Stimulated activated CD8-positive, alpha-beta memory T cell treated with anti-CD3 and anti-CD28 coated beads, Interleukin-12 subunit alpha, Interleukin-12 subunit beta, amount 100 ng/mL, for 24 hours (primary cell): Measurements from ENCODE around the gene CASP3.
"Not testable (repeated sequence)": the region's sequence is repeated elsewhere in the genome, so short reads cannot be mapped to it uniquely, and the experiment has no call there.

Experiments used
- DNase-seq: peaks from one replicate; pipeline ENCODE4 v3.0.0-alpha.2; 2020; ENCODE audit errors: extremely low read depth

The CASP3 gene

DNA sequence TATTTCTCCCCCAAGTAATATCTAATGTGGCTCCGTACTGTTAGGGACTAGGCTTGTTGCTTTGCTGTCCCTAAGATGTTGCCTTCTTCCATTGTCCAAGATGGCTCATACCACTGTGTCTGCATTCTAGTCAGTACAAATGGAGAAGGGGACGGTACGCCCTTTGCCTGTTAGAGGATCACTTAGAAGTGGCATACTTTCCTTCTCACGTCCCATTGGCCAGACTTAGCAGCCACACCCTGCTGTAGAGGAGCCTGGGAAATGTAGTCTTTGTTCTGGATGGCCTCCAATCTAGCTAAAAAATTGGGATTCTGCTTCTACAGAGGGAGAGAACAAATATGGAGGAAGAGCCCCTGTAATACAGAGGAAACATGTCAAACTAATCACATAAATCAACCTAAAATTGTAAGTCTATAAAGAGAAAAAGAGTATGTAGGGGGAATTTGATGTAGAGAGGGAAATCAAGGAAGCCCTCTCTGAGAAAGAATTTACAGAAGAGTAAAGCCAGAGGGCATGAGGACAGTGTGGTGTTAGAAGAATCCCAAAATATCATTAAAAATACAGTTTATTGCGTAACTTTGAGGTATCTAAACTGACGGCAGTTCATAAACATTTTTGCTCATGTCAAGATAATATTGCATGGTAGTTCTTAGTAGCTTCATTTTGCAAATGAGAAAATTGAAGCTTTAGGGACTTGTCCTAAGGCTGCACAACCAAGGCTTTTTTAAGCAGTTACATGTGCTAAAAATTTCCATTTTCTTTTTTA lies 15.4 kb upstream of the CASP3 start:
- DNase-seq: no peak

DNA sequence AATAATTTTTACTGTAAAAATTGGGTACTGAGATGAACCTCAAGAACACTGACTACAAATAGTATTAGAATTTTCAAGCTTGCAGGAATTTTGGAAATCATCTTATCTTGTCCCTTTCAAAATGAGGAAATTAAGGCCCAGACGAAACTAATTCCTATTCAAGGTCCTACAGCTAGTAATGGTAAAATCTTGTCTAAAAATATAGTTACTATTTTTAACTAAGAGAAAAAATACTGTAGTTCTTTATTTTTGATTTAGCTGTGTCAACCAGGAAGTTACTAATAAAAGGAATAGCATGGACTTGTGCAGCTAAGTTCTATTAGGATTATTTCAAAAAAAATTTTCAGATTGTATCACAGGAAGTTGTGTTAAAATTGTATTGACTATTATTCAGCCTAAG lies 13.0 kb upstream of the CASP3 start:
- DNase-seq: no peak

DNA sequence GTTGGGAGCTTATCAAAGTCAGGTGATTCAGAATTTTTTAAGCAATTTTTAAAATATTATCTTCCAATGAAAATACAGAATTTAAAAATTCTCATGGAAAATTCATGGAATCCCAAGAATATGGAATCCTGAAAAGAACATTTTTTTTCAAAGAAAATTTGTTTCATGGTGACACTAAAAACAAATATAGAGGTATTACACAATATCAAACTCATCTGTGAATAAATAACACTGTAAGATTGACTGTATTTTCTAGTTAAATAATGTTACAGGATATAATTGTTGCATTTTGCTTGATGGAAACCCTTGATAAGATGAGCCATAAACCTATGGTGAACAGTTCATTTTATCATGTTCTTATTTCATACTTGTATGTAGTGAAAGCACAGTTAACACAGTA lies 11.7 kb upstream of the CASP3 start:
- no peak for DNase-seq

DNA sequence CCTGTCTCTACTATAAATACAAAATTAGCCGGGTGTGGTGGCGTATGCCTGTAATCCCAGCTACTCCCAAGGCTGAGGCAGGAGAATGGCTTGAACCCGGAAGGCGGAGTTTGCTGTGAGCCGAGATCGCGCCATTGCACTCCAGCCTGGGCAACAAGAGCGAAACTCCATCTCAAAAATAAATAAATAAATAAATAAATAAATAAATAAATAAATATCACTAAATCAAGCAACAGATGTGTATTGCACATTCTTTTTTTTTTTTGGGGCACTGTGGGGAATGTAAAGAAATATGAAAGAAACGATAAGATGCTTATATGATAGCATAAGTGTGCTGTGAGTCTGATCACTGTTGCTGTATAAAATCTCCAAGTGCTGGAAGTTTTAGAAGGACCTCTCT lies 8.6 kb upstream of the CASP3 start:
- DNase-seq: not testable (repeated sequence)

DNA sequence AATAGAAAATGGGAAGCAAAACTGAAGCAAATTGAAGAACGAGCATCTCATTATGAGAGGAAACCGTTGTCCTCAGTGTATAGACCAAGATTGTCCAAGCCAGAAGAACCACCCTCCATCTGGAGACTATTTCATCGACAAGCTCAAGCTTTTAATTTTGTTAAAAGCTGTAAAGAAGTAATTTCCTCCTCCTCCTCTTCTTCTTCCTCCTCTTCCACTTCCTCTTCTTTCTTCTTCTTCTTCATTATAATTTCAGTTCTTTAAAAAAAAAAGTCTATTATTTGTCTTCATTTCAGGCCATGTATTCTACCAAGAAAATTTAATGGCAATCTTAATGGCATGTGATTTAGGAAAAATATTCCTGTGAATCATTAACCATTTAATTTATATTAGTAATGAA lies 7.9 kb upstream of the CASP3 start:
- DNase-seq: no peak

DNA sequence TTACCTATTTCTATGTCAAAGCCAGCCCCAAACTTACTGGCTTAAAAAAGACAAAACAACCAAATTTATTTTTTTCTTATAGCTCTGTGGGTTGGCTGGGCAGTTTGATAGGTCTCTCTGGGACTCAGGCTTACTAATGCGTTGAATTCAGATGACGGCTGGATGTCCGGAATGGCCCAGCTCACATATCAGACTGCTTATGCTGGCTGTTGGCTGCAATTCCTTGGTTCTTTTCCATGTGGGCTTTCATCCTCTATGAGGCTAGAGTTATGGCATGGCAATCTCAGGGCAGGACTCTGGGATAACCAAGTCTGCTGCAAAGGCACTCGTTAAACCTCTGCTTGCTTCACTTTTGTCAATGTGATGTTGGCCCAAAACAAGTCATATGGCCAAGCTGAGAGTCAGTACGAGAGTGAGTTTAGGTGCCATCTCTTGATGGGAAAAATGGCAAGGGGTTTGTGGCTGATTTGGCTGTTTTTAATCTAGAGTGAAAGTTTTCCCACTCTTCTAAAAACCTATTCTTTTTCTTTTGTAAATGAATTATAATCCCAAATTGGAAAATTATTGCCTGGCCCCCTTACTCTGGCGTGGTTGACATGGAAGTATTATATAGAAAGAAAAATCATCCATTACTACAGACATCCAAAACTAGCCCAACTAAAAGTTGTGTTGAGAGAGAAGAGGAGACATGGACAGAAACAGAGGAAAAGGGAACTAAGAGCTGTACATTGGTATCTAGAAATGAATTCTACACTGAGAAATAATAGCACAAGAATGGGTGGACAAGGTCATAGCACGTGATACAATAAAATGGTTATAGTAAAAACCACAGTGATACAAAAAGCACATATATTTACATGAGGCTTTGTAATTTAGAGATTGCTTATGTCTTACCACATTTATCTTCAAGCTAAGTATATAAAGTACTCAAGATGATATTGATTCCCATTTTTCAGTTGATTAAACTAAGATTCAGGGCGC lies 6.9 kb upstream of the CASP3 start:
- no peak for DNase-seq

DNA sequence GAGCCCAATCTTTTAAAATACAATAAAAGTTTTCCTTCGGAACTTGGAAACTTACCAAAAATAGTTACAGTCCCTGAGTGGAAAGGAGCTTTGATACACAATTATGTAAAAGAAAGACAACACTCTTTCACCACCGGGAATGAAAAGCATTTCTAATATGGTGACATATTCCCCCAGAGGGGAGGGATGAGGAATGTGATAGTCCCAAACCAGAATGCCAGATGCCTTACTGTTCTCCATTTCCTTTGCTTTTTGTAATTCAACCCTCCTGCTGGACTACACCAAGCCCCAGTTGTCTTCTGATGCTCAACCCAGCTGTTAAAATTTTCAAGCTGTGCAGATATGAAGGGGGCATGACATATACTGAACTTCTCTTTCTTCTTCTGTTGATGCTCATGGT lies 4.4 kb upstream of the CASP3 start:
- DNase-seq: no peak

DNA sequence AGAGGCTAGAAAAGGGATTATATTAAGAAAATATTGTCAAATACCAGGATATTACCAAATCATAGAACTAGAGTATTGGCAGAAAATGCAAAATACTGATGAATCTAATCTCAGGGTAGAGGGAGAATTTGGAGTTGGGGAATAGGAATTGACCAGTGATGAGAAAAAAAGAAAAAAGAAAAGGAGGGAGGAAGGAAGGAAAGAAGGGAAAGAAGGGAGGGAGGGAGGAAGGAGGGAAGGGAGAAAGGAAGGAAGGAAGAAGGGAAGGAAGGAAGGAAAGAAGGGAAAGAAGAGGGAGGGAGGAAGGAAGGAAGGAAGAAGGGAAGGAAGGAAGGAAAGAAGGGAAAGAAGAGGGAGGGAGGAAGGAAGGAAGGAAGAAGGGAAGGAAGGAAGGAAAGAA lies 3.4 kb upstream of the CASP3 start:
- DNase-seq: not testable (repeated sequence)

DNA sequence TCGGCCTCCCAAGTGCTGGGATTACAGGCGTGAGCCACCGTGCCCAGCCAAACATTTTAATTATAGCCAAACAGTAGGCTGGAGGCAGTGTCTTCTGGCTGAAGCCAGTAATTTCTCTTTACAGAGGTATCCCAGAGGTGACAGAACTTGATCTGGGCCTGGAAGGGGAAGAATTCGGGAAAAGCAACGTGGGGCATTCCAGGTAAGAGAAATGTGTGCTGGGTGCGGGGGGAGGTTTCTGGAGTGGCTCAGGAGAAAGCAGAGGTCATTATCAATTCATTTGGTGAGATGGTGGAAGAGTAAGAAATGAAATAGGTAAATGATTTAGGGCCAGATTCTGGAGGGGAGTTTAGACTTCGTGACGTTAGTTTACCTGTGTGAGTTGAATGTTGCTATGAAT lies 2.7 kb upstream of the CASP3 start:
- DNase-seq: no peak

DNA sequence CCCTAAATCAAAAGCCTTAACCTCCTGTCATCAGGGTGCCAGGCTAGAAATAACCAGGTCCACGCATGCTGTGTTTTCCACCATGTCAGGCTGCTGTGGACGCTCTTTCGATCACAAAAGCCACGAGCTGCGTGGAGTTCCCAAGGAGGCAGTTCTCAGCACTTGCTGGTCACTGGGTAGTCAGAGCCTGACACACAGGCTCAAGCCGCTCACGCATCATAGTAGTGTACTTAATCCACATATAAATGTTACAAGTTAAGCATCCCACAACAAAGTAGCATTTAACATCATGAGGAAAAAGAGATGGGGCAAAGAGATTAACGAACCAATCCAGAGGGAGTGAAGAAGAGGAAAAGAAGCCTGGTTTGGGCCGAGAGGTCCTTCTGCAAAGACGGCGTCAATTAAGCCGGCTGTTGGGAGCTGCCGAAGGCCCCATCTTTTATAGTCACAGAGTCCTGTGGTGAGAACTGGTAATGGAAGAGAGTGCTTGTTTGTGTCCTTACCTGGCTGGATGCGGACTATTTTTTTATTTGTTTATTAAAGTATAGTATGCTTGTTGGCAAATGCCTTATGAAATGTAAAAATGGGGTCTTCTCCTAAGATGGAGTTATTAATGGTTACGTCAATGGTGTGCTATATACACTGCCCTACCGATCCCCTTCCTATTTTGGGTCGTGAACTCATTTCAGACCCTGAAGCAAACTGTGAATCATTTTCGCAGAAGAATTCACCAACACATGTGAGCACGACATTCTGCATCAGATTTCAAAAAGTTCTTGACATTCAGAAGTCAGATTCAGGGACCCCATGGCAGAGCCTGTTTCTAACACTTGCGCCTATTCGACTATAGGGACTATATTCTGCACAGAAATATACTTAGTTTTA lies 966 bp upstream of the CASP3 start:
- DNase-seq: no peak

DNA sequence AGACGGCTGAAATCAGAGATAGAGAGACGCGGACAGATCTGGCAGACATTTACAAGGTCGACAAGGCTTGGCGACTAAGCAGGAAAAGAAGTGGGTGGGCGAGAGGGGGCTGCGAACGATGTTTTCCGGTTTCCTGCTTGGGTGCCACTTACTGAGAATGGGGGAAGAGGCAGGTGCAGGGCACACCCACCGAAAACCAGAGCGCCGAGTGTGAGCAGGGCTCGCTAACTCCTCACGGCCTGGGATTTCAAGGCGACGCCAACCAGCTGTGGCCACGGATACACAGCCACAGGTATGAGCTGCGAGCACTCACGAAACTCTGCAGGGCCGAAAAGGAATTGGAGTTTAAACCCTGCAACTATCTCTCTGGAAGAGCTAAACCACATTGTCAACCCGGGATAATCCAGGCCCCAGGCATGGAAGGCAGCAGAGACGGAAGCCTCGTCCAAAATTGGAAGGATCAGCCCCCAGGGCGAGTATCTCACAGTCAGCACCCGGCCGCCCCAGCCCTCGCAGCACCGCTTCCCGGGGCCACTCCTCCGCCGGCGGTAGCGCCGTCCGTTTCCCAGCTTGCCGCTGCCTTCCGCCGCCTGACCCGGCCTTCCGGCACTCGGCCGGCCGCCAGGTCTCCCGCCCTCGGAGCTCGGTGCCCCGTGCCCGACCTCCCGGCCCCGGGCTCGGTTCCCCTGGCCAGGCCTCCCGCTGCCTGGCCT lies 778 bp downstream of the CASP3 start:
- DNase-seq: no peak

DNA sequence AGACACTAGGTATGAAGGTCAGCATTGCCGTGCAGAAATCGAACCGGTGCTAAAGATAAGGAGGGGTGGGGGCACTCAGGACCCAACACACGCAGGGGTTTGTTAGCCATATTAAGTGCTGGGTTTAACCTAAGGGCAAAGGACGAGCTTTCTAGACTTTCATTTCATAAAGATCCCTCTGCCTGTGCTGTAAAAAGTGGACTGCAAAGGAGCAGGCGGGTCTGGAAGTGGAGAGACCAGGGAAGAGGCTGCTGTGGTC lies 1.3 kb downstream of the CASP3 start:
- no peak for DNase-seq

DNA sequence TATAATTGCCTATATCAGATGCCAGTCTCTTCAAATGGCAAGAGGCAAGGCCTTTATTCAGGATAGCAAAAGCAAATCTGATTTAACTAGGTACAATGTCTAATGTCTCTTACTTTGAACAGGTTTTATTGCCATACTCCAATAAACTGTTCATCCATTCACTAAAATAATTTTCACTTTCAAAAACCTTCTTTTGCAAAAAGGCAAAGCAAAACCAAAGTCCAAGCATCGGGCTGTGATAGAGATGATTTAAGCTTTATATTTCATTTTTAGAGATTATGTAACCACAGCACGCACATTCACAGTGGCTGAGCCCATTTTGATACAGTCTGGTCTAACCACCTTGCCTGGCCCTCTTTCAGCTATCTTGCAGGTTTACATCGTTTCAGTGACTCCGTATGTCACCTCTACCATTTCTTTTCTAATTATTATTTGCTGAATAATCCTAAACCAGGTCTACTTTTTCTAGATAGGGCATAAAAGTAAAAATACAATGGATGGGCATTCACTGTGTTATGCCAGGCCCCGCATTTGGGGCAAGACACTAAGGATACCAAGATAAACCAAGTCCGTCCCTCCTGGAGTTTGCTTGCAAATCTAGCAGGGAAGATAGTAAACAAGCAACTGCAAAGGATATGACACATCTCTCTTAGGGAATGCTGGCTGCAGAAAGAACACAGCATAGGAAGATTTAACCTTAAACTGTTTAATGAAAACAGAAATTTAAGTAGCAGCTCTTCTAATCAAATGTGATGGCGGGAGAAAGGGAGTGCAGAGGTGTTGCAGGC lies 1.8 kb downstream of the CASP3 start:
- DNase-seq: no peak

DNA sequence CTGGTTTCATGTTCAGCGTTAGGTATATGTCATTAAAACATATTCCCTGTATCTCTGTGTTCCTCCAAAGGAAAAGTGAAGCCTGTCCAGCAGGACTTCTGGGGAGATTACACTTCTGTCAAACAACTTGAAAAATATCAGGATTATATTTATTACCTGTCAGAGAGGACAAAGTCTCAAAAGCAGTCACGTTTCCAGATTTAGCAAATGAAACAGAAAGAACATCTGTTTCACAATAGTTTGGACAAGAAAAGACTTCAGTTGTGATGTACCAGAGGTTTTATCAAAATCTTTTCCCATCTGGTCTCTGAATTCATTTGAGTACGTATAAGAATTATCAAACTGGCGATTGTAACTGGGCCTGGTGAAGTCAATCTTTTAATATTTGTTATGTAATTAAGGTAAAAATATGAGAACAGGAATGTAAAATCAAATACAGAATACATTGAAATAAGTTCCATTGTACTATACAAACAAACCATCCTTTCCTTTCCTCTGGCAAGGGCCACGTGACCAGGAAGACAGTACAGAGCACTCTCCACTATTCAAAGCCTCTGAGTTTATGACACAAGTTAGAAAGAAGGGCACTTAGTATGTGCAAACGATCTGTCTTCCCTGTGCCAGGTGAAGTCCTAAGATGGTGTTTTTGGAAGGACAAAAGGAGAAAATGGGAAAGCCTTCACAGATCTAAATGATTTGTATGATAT lies 3.2 kb downstream of the CASP3 start:
- no peak for DNase-seq

DNA sequence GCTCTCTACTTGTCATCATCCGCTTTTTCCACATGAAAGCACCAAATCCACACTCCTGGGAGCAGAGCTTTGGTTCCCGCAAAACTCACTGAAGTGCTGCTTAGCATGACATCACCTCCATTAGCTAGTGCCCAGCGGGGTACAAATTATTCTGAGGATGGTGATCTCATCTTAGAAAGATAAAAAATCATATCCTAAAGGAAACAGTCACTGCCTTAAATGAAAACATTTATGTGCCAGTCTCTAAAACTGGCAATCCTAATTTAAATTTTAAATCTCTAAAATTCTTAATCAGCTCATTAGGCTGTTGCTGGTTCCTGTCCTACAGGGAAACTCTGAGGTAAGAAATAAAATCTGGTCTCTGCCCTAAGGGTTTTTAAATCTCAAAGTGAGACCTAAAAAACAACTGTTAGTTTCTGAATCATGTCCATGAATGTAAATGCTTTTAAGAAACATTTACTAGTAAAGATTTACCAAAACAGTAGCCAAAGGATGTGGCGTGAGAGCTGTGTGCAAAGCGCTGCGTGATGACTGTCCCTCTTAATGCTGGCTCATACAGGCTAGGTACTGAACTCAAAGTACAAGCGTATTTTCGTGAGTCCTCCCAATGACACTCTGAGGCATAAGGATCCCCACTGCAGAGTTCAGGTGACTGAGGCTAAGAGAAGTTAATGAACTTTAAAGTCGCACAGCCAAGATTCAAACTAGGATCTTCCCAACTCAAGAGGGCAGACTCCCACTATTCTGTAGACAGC lies 4.5 kb downstream of the CASP3 start:
- no peak for DNase-seq

DNA sequence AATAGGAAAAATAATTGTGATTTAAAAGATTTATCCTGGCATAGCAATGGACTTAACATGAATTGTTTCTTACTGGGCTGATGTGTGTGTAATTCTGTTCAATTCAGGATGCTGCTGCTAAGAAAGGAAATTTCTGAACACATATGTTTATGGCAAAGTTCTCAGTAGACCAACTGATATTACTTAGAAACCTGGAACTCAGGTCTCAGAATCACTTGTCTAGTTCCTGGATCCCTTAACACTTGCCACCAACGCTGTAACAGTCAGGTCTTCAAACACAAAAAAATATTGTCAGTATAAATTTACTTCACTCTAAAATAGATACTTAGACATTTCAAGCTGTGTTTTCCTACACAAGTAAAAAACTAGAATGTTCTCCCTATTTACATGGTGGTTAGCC lies 5.5 kb downstream of the CASP3 start:
- DNase-seq: no peak

DNA sequence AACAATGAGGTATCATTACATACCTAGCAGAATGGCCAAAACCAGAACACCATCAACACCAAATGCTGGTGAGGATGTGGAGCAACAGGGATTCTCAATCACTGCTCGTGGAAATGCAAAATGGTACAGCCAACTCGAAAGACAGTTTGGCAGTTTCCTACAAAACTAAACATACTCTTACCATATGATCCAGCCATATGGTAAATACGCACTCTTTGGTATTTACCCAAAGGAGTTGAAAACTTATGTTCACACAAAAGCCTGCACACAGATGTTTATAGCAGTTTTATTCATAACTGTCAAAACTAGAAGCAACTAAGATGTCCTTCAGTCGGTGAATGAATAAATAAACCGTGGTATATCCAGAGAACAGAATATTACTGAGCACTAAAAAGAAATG lies 7.8 kb downstream of the CASP3 start:
- no peak for DNase-seq

DNA sequence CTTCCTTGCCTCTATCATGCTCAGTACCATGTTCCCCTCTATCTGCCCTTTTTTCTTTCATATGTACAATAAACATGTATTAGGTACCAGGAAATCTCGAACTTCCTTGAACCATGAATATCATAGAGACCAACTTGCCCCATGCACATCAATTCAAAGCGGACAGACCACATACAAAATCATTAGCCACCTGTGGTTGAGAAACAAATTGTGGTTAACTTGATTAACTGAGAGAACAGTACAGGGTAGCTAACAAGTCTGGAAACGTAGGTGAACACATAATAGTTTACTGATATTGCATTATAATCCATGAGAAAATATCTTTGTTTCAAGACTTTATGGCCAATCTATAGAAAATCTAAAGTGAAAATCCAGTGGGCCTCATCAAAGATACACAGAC lies 8.2 kb downstream of the CASP3 start:
- no peak for DNase-seq

DNA sequence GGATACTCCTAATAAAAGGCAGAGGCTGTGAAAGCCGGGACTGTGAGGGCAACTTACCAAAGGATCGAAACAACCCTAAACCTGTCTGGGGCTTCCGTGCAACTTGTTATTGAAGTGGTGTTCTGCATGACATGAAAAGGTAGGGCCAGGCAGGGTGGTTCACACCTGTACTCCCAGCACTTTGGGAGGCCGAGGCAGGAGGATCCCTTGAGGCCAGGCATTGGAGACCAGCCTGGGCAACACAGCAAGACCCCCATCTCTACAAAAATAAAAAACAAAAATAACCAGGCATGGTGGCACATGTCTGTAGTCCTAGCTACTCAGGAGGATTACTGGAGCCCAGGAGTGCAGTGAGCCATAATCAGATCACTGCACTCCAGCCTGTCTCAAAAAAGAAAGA lies 12.3 kb downstream of the CASP3 start:
- no peak for DNase-seq

DNA sequence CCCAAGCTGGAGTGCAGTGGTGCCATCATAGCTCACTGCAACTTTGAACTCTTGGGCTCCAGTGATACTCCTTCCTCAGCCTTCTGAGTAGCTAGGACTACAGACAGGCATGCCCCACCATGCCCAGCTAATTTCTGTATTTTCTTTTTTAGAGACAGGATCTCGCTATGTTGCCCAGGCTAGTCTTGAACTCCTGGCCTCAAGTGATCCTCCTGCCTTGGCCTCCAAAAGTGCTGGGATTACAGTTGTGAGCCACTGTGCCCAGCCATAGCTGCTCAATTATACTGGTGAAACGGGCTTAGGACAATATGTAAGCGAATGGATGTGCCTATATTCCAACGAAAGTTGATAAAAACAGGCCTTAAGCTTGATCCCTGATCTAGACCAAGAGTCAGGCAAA lies 13.1 kb downstream of the CASP3 start:
- no peak for DNase-seq
